ENCODE results near the gene GAPDHS. TPM values are rescaled to one million over a fixed set of nuclear protein-coding genes. Genes with fewer than 3 reads are reported as not detected.

GAPDHS gene
- total RNA-seq, 4 donors from 2014 or later = not detected

- no peak overlapping the region for H3K27ac ChIP-seq (replicated peaks in 1 of 4)
- peaks cover 6 to 9% (median 7%) of the 10 kb centered on the region in 4 donors for H3K4me1 ChIP-seq
- H3K4me3 ChIP-seq = no peak overlapping the region
- no peaks in the 10 kb centered on the region for H3K9me3 ChIP-seq
- peaks cover 0 to 44% (median 0%) of the 10 kb centered on the region in 4 donors for H3K27me3 ChIP-seq
- intact Hi-C loops (cut with DNase I) = loop anchor here (5.0 kb wide), 1 partner anchor 225 kb away; no protein-coding TSS in a partner anchor
- H3K36me3 ChIP-seq = no peaks in the 10 kb centered on the region
- TF ChIP-seq CTCF (IDR thresholded peaks at IDR 0.05) = no peak
- TF ChIP-seq POLR2A (IDR thresholded peaks at IDR 0.05; ENCODE audit: low read depth) = no peak
- no peak for TF ChIP-seq EP300 (IDR thresholded peaks at IDR 0.05)
- TF ChIP-seq POLR2AphosphoS5 (IDR thresholded peaks at IDR 0.05) = no peak
- no peak for DNase-seq (ENCODE audit: extremely low spot score)
- WGBS = 81% methylated on average over 14 of the region's 14 CpGs
Observed at GRCh38 chr19:35497406-35497805, 35.9 kb upstream of the GAPDHS start.

- intact Hi-C loops (cut with DNase I) = loop anchor here (5.0 kb wide), 1 partner anchor 226 kb away; no protein-coding TSS in a partner anchor
- Histone ChIP-seq H3K4me3 (no peak overlapping the region), H3K27ac (replicated peaks in 1 of 4) (no peak overlapping the region), H3K36me3 (no peaks in the 10 kb centered on the region), H3K4me1 (peaks cover 6 to 9% (median 7%) of the 10 kb centered on the region in 4 donors), H3K9me3 (no peaks in the 10 kb centered on the region), H3K27me3 (peaks cover 0 to 45% (median 0%) of the 10 kb centered on the region in 4 donors)
- DNase-seq (ENCODE audit: extremely low spot score) = no peak
- TF ChIP-seq POLR2AphosphoS5 (IDR thresholded peaks at IDR 0.05) (no peak), CTCF (IDR thresholded peaks at IDR 0.05) (no peak), EP300 (IDR thresholded peaks at IDR 0.05) (no peak), POLR2A (IDR thresholded peaks at IDR 0.05; ENCODE audit: low read depth) (no peak)
- WGBS = 92% methylated on average over 3 of the region's 3 CpGs
Observed at GRCh38 chr19:35498220-35498619, 35.0 kb upstream of the GAPDHS start.

- Histone ChIP-seq H3K36me3 (no peaks in the 10 kb centered on the region), H3K27me3 (peaks cover 0 to 41% (median 0%) of the 10 kb centered on the region in 4 donors), H3K9me3 (no peaks in the 10 kb centered on the region), H3K4me1 (peaks cover 6 to 9% (median 7%) of the 10 kb centered on the region in 4 donors), H3K27ac (replicated peaks in 1 of 4) (no peak overlapping the region), H3K4me3 (no peak overlapping the region)
- intact Hi-C loops (cut with DNase I) = loop anchor here (5.0 kb wide), 1 partner anchor 227 kb away; no protein-coding TSS in a partner anchor
- TF ChIP-seq EP300 (IDR thresholded peaks at IDR 0.05) (no peak), POLR2A (IDR thresholded peaks at IDR 0.05; ENCODE audit: low read depth) (no peak), POLR2AphosphoS5 (IDR thresholded peaks at IDR 0.05) (no peak), CTCF (IDR thresholded peaks at IDR 0.05) (no peak)
- 69% methylated on average over 6 of the region's 9 CpGs for WGBS
- no peak for DNase-seq (ENCODE audit: extremely low spot score)
Observed at GRCh38 chr19:35498984-35499527, 34.2 kb upstream of the GAPDHS start.

GRCh38 chr19:35500611-35501010, 32.6 kb upstream of the GAPDHS start:
- 87% methylated on average over 8 of the region's 10 CpGs for WGBS
- Histone ChIP-seq H3K27ac (replicated peaks in 1 of 4) (no peak overlapping the region), H3K4me3 (no peak overlapping the region), H3K36me3 (no peaks in the 10 kb centered on the region), H3K4me1 (peaks cover 0 to 2% (median under 1%) of the 10 kb centered on the region in 4 donors), H3K27me3 (peaks cover 0 to 38% (median 0%) of the 10 kb centered on the region in 4 donors), H3K9me3 (no peaks in the 10 kb centered on the region)
- intact Hi-C loops (cut with DNase I) = no loop called here
- no peak for DNase-seq (ENCODE audit: extremely low spot score)
- no peak for TF ChIP-seq POLR2A (IDR thresholded peaks at IDR 0.05; ENCODE audit: low read depth)
- TF ChIP-seq EP300 (IDR thresholded peaks at IDR 0.05) = no peak
- no peak for TF ChIP-seq POLR2AphosphoS5 (IDR thresholded peaks at IDR 0.05)
- TF ChIP-seq CTCF (IDR thresholded peaks at IDR 0.05) = no peak

Measured in esophagus muscularis mucosa (tissue), 4 donors.